GM18502 (cell line): ENCODE measurements around the gene MEGF6.

Experiments used
- ATAC-seq: cut with Tn5 transposase; IDR thresholded peaks from one replicate; pipeline ENCODE4 v1.9.1; 2021; ENCODE audit warnings: mild to moderate bottlenecking; ENCODE audit not compliant: unreplicated experiment, poor library complexity

The MEGF6 gene

GRCh38 chr1:3611170-3612019 is at the start of gene MEGF6:
Gene MEGF6 (minus strand): TSS chr1:3611508. CDS start chr1:3611268, 240 bp downstream.
- ATAC-seq = no peak

DNA sequence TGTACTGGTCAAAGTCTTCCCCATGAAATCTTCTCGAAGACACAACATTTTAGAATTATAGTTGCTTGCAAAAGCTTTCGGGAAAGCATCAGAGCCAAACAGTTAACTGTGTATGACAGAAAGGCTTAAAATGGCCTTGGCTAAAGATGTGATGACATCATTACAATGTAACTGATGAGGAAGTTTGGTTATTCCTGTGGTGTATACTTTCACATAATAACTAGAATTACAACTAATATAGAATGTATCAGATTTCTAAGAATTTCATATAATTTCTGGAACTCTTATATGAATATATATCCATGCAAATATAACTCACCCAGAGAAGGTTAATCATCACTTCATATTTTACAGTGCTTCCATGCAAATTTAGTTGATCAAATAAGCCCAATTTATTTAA is 49.4 kb upstream of the MEGF6 start:
- no peak for ATAC-seq

DNA sequence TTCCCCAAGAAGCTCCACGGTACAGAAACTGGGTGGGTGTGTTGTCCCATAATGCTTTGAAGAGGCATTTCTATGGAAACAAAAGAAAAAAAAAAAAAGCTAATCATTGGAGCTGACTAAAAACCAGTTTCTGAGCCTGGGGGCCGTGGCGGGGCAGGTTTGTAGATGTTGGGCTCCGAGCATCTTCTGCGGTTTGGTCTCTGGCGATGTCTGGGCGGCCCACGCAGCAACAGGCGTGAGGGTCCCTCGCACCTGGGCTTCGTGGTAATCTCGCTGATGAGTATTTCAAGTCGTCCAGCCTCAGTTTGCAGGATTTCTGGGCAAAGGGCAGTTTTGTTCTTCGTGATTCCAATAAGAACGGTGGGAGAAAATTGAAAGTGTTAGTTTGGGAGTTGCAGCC is 47.8 kb upstream of the MEGF6 start:
- no peak for ATAC-seq

DNA sequence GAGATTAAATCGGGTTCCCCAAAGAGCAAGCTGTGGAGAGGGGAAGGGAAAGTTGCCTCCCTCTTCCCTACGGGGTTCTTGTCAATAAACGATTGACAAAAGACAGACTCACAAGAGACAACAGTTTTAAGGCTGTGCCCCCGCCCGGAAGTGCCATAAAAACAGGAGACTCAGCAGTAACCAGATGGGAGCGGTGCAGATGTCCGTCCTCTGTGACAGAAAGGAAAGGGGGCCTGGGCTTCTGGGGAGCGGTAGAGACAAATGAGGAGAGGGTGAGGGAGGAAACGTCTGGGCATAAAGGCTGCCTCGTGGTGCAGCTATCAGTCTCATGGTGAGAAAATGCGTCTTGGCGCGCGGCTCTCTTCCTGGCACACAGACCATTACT is 46.9 kb upstream of the MEGF6 start:
- no peak for ATAC-seq

DNA sequence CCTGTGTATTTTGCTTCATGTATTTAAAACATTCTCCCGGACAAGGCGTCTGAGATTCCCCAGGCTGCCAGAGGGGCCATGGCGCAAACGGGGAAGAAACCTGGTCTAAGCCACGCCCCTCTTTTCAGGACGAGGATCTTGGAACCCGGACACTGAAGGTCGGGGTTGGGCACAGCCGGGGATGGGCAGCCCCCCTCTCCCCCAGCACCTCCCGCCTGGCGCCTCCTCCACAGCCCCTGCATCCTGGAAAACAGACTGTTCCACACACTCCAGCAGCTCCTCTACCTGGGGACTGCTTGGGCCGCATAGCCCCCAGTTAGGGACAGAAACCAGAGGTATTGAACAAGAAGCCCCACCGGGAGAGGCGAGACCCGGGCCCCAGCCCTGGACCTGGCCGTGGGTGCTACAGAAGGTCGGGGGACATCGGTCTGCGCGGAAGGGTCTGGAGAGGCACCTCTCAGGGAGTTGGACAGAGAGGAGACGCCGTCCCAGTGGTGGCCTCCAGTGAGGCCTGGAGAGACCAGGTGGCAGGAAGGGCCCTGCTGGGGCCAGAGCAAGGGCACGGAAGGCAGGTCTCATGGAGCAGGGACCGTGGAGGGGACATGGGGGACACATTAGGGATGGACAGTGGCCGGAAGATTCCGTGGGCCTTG is 46.4 kb upstream of the MEGF6 start:
- ATAC-seq = no peak

GRCh38 chr1:3657096-3657475 is 45.8 kb upstream of the MEGF6 start:
- peak; percentile 16 for ATAC-seq

GRCh38 chr1:3656450-3657095 is 45.3 kb upstream of the MEGF6 start:
- peak; percentile 70 for ATAC-seq

GRCh38 chr1:3654549-3655281 is 43.4 kb upstream of the MEGF6 start:
- ATAC-seq = no peak

DNA sequence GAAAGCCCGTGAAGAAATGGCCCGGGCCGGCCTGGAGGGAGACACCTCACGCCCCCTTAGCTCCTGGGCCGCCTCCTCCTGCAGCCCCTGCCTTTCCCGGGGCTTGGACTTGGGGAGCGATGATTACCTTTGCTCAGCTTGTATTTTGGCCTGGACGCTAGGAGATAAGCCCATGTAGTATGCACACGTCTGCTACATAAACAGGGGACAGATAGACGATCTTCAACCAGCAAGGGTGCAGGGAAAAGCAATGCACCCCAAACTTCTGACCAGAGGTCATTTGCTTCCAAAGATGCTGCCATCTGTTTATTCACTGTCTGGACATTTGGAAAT is 41.9 kb upstream of the MEGF6 start:
- ATAC-seq = no peak

DNA sequence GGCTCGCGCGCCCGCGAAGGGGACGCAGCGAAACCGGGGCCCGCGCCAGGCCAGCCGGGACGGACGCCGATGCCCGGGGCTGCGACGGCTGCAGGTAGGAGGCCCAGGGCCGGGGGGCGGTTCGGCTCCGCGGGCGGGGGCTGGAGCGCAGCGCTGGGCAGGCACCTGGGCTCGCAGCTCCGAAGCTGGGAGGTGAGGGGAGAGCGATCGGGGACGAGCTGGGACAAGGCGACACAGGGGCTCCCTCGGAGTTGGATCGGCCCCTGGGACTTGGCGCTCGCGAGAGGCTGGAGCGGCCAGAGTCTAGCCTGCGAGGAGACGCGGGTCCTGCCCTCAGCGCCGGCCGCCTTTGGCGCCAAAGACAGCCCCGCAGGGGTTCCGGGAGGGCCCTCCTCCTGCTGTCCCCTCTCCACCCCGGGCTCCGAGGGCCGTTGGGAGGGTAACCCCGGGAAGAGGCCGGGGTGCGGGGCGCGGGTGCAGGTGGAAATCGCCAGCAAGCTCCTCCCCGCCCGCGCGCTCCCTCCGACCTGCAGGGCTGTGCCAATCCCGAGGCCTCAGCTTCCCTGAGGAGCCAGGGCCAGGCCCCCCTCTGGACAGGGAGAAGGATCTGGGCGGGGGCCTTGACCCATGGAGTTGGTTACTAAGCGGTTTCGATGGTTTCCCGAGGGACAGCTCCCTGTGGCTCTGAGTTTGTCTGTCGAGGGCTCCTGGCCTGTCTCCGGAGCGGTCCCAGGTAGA is 41.4 kb upstream of the MEGF6 start:
- ATAC-seq = no peak

GRCh38 chr1:3651930-3652547 is 40.7 kb upstream of the MEGF6 start, which contains the start of gene TP73:
Gene TP73 (plus strand): TSS chr1:3652516. CDS start chr1:3682366, 29,850 bp downstream.
- no peak for ATAC-seq

DNA sequence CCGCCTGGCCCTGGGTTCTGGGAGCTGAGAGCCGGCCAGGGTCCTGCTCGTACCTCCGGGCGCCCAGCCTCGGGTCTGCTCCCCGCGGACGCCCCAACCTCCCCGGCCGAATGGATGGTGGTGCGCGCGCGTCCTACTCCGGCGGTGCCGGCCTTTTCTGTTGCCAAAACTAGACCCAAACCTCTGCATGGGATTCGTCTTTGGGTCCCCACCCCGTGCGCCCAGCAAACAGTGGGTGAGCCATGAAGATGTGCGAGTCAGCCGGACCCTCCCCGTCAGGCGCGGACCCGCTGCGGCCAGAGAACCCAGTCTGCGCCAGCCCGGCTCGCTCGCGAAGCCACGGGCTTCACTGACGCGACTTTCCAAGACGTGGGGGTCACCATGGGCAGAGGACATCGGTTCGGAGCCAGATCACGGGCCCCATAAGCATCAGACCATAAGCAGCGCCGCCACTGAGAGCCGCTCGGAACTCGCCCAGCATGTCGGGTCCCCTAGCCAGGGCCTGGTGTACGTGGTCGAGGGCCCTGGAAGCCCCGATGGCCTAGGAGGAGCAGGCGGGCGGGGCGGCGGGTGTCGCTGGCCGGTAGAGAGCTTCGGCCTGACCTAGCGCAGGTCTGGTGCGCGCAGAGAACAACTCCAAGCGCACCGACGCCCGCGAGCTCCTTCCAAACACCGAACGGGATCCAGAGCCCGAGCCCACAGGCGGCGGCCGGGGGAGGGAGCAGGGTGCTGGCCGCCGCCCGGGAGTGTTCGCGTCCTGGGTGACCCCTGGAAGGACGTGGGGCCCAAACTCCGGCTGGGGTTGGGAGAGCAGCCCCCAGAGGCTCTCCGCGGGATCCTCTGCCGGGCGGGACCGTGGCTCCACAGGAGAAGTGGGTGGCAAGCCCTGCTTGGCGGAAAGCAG is 40.0 kb upstream of the MEGF6 start:
- no peak for ATAC-seq

GRCh38 chr1:3650248-3651025 is 39.1 kb upstream of the MEGF6 start:
- no peak for ATAC-seq

- peak; percentile 75 for ATAC-seq
Observed at GRCh38 chr1:3649342-3650247, 38.3 kb upstream of the MEGF6 start, which contains the start of gene WRAP73. Gene WRAP73 (minus strand): TSS chr1:3650103. CDS start chr1:3649999, 104 bp downstream.

GRCh38 chr1:3646596-3646995 is 35.3 kb upstream of the MEGF6 start:
- ATAC-seq = no peak

DNA sequence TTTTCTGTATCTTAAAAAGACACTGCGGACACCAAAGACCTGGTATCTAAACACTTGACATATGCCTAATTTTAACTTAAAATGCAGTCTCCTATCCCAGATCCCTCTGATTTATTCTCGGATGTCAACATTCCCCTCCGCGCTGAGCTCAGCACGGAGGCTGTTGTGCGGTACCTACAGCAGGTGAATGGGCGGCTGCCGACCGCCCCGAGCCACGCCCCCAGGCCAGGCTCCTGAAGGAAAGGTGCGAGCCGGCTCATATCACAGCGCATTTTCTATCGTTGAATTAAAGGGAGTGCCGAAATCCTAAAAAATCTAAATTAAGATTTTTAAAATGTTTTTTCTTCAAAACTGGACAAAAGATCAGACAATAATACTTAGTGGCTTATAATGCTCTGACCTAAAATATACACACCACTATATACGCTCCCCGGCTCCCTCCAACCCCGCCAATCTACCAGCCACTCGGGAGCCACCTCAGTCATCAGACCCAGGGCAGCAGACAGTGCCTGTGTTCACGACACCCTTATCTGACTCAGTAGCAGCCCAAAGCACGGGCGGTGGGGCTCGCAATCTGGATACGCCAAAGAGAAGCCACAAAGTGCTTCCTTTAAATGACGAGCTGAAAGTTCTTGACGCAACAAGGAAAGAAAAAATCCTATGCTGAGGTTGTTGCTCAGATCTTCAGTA is 34.5 kb upstream of the MEGF6 start:
- no peak for ATAC-seq
